ENCODE data around the gene RNF182.

RNF182 gene

GRCh38 chr6:13918686-13919250, 6.0 kb upstream of the RNF182 start:
- peak; percentile 33 for DNase-seq

GRCh38 chr6:13919861-13920260, 4.9 kb upstream of the RNF182 start:
- DNase-seq, result no peak

GRCh38 chr6:13920552-13920951, 4.2 kb upstream of the RNF182 start:
- DNase-seq, result peak; percentile 22

- DNase-seq, result no peak
Measured at GRCh38 chr6:13922750-13923149, 2.0 kb upstream of the RNF182 start.

GRCh38 chr6:13923527-13924145, 1.1 kb upstream of the RNF182 start:
- DNase-seq, result no peak

GRCh38 chr6:13924146-13924948, 405 bp upstream of the RNF182 start:
- peak; percentile 77 for DNase-seq

- DNase-seq, result no peak
Measured at GRCh38 chr6:13926378-13926777, 1.6 kb downstream of the RNF182 start.

GRCh38 chr6:13927203-13927602, 2.5 kb downstream of the RNF182 start:
- peak; percentile 67 for DNase-seq

- no peak for DNase-seq
Measured at GRCh38 chr6:13929196-13929595, 4.4 kb downstream of the RNF182 start.

- no peak for DNase-seq
Measured at GRCh38 chr6:13931797-13932402, 7.1 kb downstream of the RNF182 start.

GRCh38 chr6:13932785-13933184, 8.0 kb downstream of the RNF182 start:
- no peak for DNase-seq

GRCh38 chr6:13934721-13935120, 10.0 kb downstream of the RNF182 start:
- no peak for DNase-seq

- DNase-seq, result no peak
Measured at GRCh38 chr6:13935190-13935880, 10.6 kb downstream of the RNF182 start.

GRCh38 chr6:13935881-13936261, 11.1 kb downstream of the RNF182 start:
- DNase-seq, result peak; percentile 8

- DNase-seq, result no peak
Measured at GRCh38 chr6:13941902-13942301, 17.1 kb downstream of the RNF182 start.

- DNase-seq, result no peak
Measured at GRCh38 chr6:13943943-13944342, 19.2 kb downstream of the RNF182 start.

GRCh38 chr6:13946506-13946905, 21.8 kb downstream of the RNF182 start:
- no peak for DNase-seq

- no peak for DNase-seq
Measured at GRCh38 chr6:13947611-13948178, 22.9 kb downstream of the RNF182 start.

- no peak for DNase-seq
Measured at GRCh38 chr6:13952101-13952500, 27.3 kb downstream of the RNF182 start.

GRCh38 chr6:13953061-13953705, 28.4 kb downstream of the RNF182 start:
- DNase-seq, result no peak

- DNase-seq, result no peak
Measured at GRCh38 chr6:13965582-13966127, 40.9 kb downstream of the RNF182 start.

GRCh38 chr6:13971303-13971702, 46.6 kb downstream of the RNF182 start:
- no peak for DNase-seq

Data from DMS53 (cell line).